ENCODE data around the gene CLN3.

CLN3 gene

DNA sequence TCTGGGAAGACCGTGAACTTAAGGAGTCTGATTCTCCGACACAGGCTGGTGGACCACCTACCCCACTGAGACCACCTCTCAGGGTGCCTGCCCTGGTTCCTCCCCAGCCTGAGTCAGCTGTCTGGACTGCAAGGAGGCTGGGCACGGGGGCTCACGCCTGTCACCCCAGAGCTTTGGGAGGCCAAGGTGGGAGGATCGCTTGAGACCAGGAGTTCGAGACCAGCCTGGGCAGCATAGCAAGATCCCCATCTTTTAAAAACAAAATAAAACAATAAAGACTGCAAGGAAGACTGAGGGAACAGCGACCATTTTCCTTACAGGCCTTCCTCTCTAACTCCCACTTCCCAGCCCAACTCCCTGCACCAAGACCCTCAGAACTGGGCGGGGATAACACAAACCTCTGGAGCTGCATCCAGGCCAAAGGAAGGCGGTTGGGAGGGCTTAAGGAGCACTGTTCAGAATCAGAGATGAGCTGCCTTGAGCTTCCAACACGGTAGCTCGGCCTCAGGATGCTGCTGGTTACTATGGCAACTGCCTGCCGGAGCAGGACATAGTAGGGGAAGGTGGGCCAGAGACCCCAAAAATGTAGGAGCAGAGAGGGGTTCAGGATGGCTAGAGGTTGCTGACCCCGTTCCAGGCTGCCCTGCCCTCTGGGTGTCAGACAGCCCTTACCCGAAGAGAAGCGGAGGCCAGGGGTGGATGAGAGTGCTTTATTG is 7.0 kb upstream of the CLN3 start:
- no peak overlapping the region for H3K9ac ChIP-seq (ENCODE audit: low read length)
- no peak overlapping the region for H2AFZ ChIP-seq (ENCODE audit: low read depth, low read length, severe bottlenecking)
- H3K36me3 ChIP-seq (ENCODE audit: low read length) = no peaks in the 10 kb centered on the region
- H3K27me3 ChIP-seq (ENCODE audit: low read length) = no peaks in the 10 kb centered on the region
- no peaks in the 10 kb centered on the region for H3K9me2 ChIP-seq (replicated peaks; ENCODE audit: insufficient read depth, low read length)
- H3K79me2 ChIP-seq (ENCODE audit: insufficient read depth, low read length) = no peaks in the 10 kb centered on the region
- H4K20me1 ChIP-seq (ENCODE audit: low read depth, low read length) = no peaks in the 10 kb centered on the region
- no peak overlapping the region for H3K27ac ChIP-seq (ENCODE audit: low read depth, low read length)
- H3K4me3 ChIP-seq (ENCODE audit: insufficient read depth, low read length, poor library complexity, severe bottlenecking) = no peak overlapping the region
- H3F3A ChIP-seq (ENCODE audit: insufficient read depth) = 0 out of 2 replicates have a peak, but pooled peaks cover 7% of the 10 kb centered on the region
- H3K4me2 ChIP-seq (ENCODE audit: low read depth, low read length, poor library complexity, severe bottlenecking) = no peak overlapping the region
- TF ChIP-seq, protein P1, sequence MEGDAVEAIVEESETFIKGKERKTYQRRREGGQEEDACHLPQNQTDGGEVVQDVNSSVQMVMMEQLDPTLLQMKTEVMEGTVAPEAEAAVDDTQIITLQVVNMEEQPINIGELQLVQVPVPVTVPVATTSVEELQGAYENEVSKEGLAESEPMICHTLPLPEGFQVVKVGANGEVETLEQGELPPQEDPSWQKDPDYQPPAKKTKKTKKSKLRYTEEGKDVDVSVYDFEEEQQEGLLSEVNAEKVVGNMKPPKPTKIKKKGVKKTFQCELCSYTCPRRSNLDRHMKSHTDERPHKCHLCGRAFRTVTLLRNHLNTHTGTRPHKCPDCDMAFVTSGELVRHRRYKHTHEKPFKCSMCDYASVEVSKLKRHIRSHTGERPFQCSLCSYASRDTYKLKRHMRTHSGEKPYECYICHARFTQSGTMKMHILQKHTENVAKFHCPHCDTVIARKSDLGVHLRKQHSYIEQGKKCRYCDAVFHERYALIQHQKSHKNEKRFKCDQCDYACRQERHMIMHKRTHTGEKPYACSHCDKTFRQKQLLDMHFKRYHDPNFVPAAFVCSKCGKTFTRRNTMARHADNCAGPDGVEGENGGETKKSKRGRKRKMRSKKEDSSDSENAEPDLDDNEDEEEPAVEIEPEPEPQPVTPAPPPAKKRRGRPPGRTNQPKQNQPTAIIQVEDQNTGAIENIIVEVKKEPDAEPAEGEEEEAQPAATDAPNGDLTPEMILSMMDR (IDR thresholded peaks at IDR 0.05; ENCODE audit: insufficient read depth, low read length, poor library complexity, severe bottlenecking) = no peak
- no peak for TF ChIP-seq EZH2phosphoT487 (conservative IDR thresholded peaks at IDR 0.05; ENCODE audit: low read length)
- no peaks in the 10 kb centered on the region for H3K9me3 ChIP-seq (ENCODE audit: insufficient read depth, low read length)

DNA sequence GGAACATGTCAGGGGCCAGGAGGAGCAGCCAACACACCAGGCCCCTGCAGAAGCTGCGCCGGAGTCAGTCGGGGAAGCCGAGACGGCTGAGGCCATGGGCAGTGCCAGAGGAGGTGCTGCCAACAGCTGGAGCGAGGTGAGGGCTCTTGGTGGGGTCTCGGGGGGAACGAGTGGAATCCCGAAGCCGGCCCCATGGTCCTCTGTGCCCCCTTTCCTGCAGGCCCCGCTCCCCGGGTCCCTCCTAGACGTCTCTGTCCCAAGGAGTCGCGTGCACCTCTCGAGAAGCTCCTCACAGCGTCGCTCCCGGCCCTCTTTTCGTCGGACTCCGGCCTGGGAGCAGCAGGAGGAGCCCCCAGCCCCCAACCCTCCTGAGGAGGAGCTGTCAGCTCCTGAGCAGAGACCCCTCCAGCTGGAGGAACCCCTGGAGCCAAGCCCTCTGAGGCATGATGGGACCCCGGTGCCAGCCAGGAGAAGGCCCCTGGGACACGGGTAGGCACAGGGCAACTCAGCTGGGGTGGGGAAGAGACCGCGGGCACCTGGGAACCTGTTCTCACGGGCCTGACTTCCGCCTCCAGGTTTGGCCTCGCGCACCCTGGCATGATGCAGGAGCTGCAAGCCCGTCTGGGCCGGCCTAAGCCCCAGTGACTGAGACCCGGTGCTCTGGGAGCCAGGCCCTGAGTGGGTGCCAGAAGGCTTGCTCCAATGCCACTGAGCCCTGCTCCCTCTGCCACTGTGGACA is 6.2 kb upstream of the CLN3 start:
- Histone ChIP-seq H3K4me3 (ENCODE audit: insufficient read depth, low read length, poor library complexity, severe bottlenecking) (no peak overlapping the region), H4K20me1 (ENCODE audit: low read depth, low read length) (no peaks in the 10 kb centered on the region), H3K79me2 (ENCODE audit: insufficient read depth, low read length) (no peaks in the 10 kb centered on the region), H3K9ac (ENCODE audit: low read length) (no peak overlapping the region), H3K9me2 (replicated peaks; ENCODE audit: insufficient read depth, low read length) (no peaks in the 10 kb centered on the region), H3K9me3 (ENCODE audit: insufficient read depth, low read length) (no peaks in the 10 kb centered on the region), H3K27ac (ENCODE audit: low read depth, low read length) (no peak overlapping the region), H2AFZ (ENCODE audit: low read depth, low read length, severe bottlenecking) (no peak overlapping the region), H3K36me3 (ENCODE audit: low read length) (no peaks in the 10 kb centered on the region), H3F3A (ENCODE audit: insufficient read depth) (0 out of 2 replicates have a peak, but pooled peaks cover 7% of the 10 kb centered on the region), H3K4me2 (ENCODE audit: low read depth, low read length, poor library complexity, severe bottlenecking) (no peak overlapping the region), H3K27me3 (ENCODE audit: low read length) (no peaks in the 10 kb centered on the region)
- TF ChIP-seq, protein P1 (IDR thresholded peaks at IDR 0.05; ENCODE audit: insufficient read depth, low read length, poor library complexity, severe bottlenecking) = no peak
- no peak for TF ChIP-seq EZH2phosphoT487 (conservative IDR thresholded peaks at IDR 0.05; ENCODE audit: low read length)

DNA sequence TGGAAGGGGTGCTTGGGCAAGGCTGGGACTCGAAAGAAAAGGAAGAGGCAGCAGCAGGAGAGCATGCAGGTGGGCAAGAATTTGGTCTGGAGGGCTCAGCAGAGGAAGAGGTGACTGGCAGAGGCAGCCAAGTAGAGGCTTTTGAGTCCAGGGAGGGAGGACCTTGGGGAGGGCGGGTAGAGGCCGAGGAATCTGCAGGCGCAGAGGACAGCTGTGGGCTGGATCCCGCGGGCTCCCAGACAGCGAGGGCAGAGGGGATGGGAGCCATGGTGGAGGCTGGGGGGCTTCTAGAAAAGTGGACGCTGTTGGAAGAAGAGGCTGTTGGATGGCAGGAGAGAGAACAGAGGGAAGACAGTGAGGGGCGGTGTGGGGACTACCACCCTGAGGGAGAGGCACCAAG is 5.5 kb upstream of the CLN3 start:
- H3K9me3 ChIP-seq (ENCODE audit: insufficient read depth, low read length) = no peaks in the 10 kb centered on the region
- 0 out of 2 replicates have a peak, but pooled peaks cover 7% of the 10 kb centered on the region for H3F3A ChIP-seq (ENCODE audit: insufficient read depth)
- H3K36me3 ChIP-seq (ENCODE audit: low read length) = no peaks in the 10 kb centered on the region
- no peaks in the 10 kb centered on the region for H3K27me3 ChIP-seq (ENCODE audit: low read length)
- H3K79me2 ChIP-seq (ENCODE audit: insufficient read depth, low read length) = no peaks in the 10 kb centered on the region
- H4K20me1 ChIP-seq (ENCODE audit: low read depth, low read length) = no peaks in the 10 kb centered on the region
- H3K27ac ChIP-seq (ENCODE audit: low read depth, low read length) = no peak overlapping the region
- H2AFZ ChIP-seq (ENCODE audit: low read depth, low read length, severe bottlenecking) = no peak overlapping the region
- no peak overlapping the region for H3K9ac ChIP-seq (ENCODE audit: low read length)
- TF ChIP-seq, protein P1 (IDR thresholded peaks at IDR 0.05; ENCODE audit: insufficient read depth, low read length, poor library complexity, severe bottlenecking) = no peak
- TF ChIP-seq EZH2phosphoT487 (conservative IDR thresholded peaks at IDR 0.05; ENCODE audit: low read length) = no peak
- H3K4me2 ChIP-seq (ENCODE audit: low read depth, low read length, poor library complexity, severe bottlenecking) = no peak overlapping the region
- H3K9me2 ChIP-seq (replicated peaks; ENCODE audit: insufficient read depth, low read length) = no peaks in the 10 kb centered on the region
- H3K4me3 ChIP-seq (ENCODE audit: insufficient read depth, low read length, poor library complexity, severe bottlenecking) = no peak overlapping the region

Data from SU-DHL-6 (cell line).